ENCODE data around the gene KRTAP17-1.

The KRTAP17-1 gene

GRCh38 chr17:41332239-41332638 is 16.7 kb upstream of the KRTAP17-1 start:
- no peak for DNase-seq (ENCODE audit: low read depth)
- in situ Hi-C loops (cut with HindIII; ENCODE audit: low sequenced_read_pairs), result no loop called here
- no peak for TF ChIP-seq CTCF (IDR thresholded peaks at IDR 0.05; ENCODE audit: low read depth, low read length, missing control alignments)
- no peak overlapping the region for H3K4me3 ChIP-seq (ENCODE audit: low read depth, low read length)

- no peak for TF ChIP-seq CTCF (IDR thresholded peaks at IDR 0.05; ENCODE audit: low read depth, low read length, missing control alignments)
- no peak for DNase-seq (ENCODE audit: low read depth)
- H3K4me3 ChIP-seq (ENCODE audit: low read depth, low read length), result no peak overlapping the region
- in situ Hi-C loops (cut with HindIII; ENCODE audit: low sequenced_read_pairs), result no loop called here
These were observed 16.1 kb upstream of the KRTAP17-1 start for GRCh38 chr17:41331606-41332005.

- TF ChIP-seq CTCF (IDR thresholded peaks at IDR 0.05; ENCODE audit: low read depth, low read length, missing control alignments), result peak; percentile 85
- in situ Hi-C loops (cut with HindIII; ENCODE audit: low sequenced_read_pairs), result no loop called here
- DNase-seq (ENCODE audit: low read depth), result no peak
- H3K4me3 ChIP-seq (ENCODE audit: low read depth, low read length), result no peak overlapping the region
These were observed 13.9 kb upstream of the KRTAP17-1 start for GRCh38 chr17:41329279-41329948.

- DNase-seq (ENCODE audit: low read depth), result no peak
- in situ Hi-C loops (cut with HindIII; ENCODE audit: low sequenced_read_pairs), result no loop called here
- TF ChIP-seq CTCF (IDR thresholded peaks at IDR 0.05; ENCODE audit: low read depth, low read length, missing control alignments), result no peak
- no peak overlapping the region for H3K4me3 ChIP-seq (ENCODE audit: low read depth, low read length)
These were observed 12.7 kb upstream of the KRTAP17-1 start for GRCh38 chr17:41328207-41328606.

GRCh38 chr17:41327411-41328120 is 12.1 kb upstream of the KRTAP17-1 start:
- TF ChIP-seq CTCF (IDR thresholded peaks at IDR 0.05; ENCODE audit: low read depth, low read length, missing control alignments), result no peak
- in situ Hi-C loops (cut with HindIII; ENCODE audit: low sequenced_read_pairs), result no loop called here
- H3K4me3 ChIP-seq (ENCODE audit: low read depth, low read length), result no peak overlapping the region
- DNase-seq (ENCODE audit: low read depth), result no peak

GRCh38 chr17:41326173-41327145 is 10.9 kb upstream of the KRTAP17-1 start:
- H3K4me3 ChIP-seq (ENCODE audit: low read depth, low read length), result no peak overlapping the region
- no peak for DNase-seq (ENCODE audit: low read depth)
- in situ Hi-C loops (cut with HindIII; ENCODE audit: low sequenced_read_pairs), result no loop called here
- TF ChIP-seq CTCF (IDR thresholded peaks at IDR 0.05; ENCODE audit: low read depth, low read length, missing control alignments), result no peak

Measured in astrocyte of the cerebellum (primary cell).